Uterus (tissue), 2 donors: Measurements from ENCODE around the gene PIK3C3.

Experiments used
- CTCF ChIP-seq, 4 experiments: fragments of 200-600 bp in 2 of 4; fragments of 450-650 bp in 2 of 4; sonication (generic) in 2 of 4; IDR thresholded peaks; one replicate each; pipeline ENCODE4 v1.5.1; 2016 to 2019; ENCODE audit warnings: antibody characterized with exemption in 4 of 4, mild to moderate bottlenecking in 2 of 4, moderate library complexity in 1 of 4
- POLR2A ChIP-seq, 2 donors: fragments of 450-650 bp; IDR thresholded peaks; one replicate each; pipeline ENCODE4 v1.6.1; 2016; ENCODE audit warnings: antibody characterized with exemption in 2 of 2, mild to moderate bottlenecking in 1 of 2, moderate library complexity in 1 of 2

GRCh38 chr18:42114310-42114943 is 159.4 kb downstream of the PIK3C3 start:
- TF ChIP-seq POLR2A (IDR thresholded peaks at IDR 0.05) (no peak), CTCF (IDR thresholded peaks at IDR 0.05) (peak; percentile 78 to 91 (median 86))
